Body of pancreas (tissue), 4 donors: ENCODE results near the gene HABP4.

Experiments
- POLR2A ChIP-seq, 3 donors: fragments of 450-650 bp; IDR thresholded peaks; one replicate each; pipeline ENCODE4 v1.6.1; 2016; ENCODE audit warnings: antibody characterized with exemption in 3 of 3, mild to moderate bottlenecking in 2 of 3
- TF ChIP-seq, protein P1 (sequence below), 7 experiments: fragments of 450-650 bp in 4 of 7; fragments of 200-600 bp in 3 of 7; sonication (generic) in 3 of 7; IDR thresholded peaks; one replicate each; pipeline ENCODE4 v1.5.1; 2016 to 2019; ENCODE audit warnings: antibody characterized with exemption in 7 of 7

DNA sequence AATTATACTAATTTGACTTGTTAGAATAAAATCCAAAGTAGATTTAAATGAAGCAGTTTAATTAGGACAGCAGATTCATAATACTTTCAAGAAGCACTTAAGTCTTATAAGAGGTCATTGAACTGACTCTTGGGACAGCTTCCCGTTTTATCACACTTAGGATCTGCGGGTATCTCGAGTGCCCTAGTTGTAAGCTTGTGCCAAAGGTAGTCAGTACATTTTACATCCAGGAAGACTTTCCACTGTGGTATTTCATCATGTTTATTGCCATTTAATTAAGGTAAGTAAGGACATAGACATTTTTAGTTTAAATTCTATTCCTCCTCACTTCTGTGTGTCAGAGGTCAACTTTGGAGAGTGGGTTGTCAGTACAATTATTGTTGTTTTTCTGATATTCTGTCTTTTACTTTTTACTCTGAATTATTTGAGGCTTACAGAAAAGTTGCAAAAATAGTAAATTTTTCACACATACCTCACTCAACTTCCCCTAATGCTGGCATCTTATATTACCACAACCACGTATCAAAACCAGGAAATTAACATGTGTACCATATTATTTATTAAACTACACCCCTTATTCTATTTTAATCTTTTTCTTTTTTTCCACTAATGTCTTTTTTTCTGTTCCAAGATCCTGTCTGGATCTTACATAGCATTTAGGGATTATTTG, 24.3 kb upstream of the HABP4 start:
- no peak for TF ChIP-seq POLR2A (IDR thresholded peaks at IDR 0.05)
- TF ChIP-seq, protein P1, sequence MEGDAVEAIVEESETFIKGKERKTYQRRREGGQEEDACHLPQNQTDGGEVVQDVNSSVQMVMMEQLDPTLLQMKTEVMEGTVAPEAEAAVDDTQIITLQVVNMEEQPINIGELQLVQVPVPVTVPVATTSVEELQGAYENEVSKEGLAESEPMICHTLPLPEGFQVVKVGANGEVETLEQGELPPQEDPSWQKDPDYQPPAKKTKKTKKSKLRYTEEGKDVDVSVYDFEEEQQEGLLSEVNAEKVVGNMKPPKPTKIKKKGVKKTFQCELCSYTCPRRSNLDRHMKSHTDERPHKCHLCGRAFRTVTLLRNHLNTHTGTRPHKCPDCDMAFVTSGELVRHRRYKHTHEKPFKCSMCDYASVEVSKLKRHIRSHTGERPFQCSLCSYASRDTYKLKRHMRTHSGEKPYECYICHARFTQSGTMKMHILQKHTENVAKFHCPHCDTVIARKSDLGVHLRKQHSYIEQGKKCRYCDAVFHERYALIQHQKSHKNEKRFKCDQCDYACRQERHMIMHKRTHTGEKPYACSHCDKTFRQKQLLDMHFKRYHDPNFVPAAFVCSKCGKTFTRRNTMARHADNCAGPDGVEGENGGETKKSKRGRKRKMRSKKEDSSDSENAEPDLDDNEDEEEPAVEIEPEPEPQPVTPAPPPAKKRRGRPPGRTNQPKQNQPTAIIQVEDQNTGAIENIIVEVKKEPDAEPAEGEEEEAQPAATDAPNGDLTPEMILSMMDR (IDR thresholded peaks at IDR 0.05): no peak
